DOHH2 (cell line): ENCODE measurements around the gene VPS45.

Experiments
- H3F3A ChIP-seq: fragments of 200-600 bp; sonication (generic), shearing (Covaris generic); 2 replicates; pipeline ENCODE4 v1.6.0; 2016; ENCODE audit warnings: antibody characterized with exemption, mild to moderate bottlenecking; ENCODE audit not compliant: control insufficient read depth, insufficient read depth
- H3K27ac ChIP-seq: fragments of 200-600 bp; sonication (generic); 2 replicates; pipeline ENCODE4 v1.5.1; 2014; ENCODE audit warnings: low read depth, mild to moderate bottlenecking, low read length, moderate library complexity
- H3K27me3 ChIP-seq: fragments of 200-600 bp; sonication (generic); 2 replicates; pipeline ENCODE4 v1.6.1; 2014; ENCODE audit warnings: mild to moderate bottlenecking, low read length, mixed read lengths; ENCODE audit not compliant: control insufficient read depth
- H3K36me3 ChIP-seq: fragments of 200-600 bp; sonication (generic); 2 replicates; pipeline ENCODE4 v1.6.1; 2014; ENCODE audit warnings: mild to moderate bottlenecking, low read length, moderate library complexity, mixed read lengths; ENCODE audit not compliant: control insufficient read depth
- H3K4me1 ChIP-seq: fragments of 200-600 bp; sonication (generic); 2 replicates; pipeline ENCODE4 v1.6.1; 2014; ENCODE audit warnings: mild to moderate bottlenecking, low read length, mixed read lengths; ENCODE audit not compliant: control insufficient read depth
- H3K4me2 ChIP-seq: fragments of 200-600 bp; sonication (generic); 2 replicates; pipeline ENCODE4 v1.6.0; 2014; ENCODE audit warnings: mild to moderate bottlenecking, low read length, moderate library complexity
- H3K4me3 ChIP-seq: fragments of 200-600 bp; sonication (generic); 2 replicates; pipeline ENCODE4 v1.5.1; 2014; ENCODE audit warnings: mild to moderate bottlenecking, low read length, mixed read lengths
- H3K79me2 ChIP-seq: fragments of 200-600 bp; sonication (generic); 2 replicates; pipeline ENCODE4 v1.6.1; 2014; ENCODE audit warnings: mild to moderate bottlenecking, low read length, mixed read lengths; ENCODE audit not compliant: control insufficient read depth
- H3K9me2 ChIP-seq: fragments of 200-600 bp; sonication (generic); replicated peaks from 2 replicates; pipeline ENCODE4 v1.6.1; 2014; ENCODE audit warnings: mild to moderate bottlenecking, low read length, mixed read lengths; ENCODE audit not compliant: control insufficient read depth
- H3K9me3 ChIP-seq: fragments of 200-600 bp; sonication (generic); 2 replicates; pipeline ENCODE4 v1.6.1; 2014; ENCODE audit warnings: antibody characterized with exemption, low read length, mixed read lengths; ENCODE audit not compliant: control insufficient read depth, insufficient read depth
- H4K20me1 ChIP-seq: fragments of 200-600 bp; sonication (generic); 2 replicates; pipeline ENCODE4 v1.6.0; 2014; ENCODE audit warnings: low read depth, mild to moderate bottlenecking, antibody characterized with exemption, low read length, moderate library complexity; ENCODE audit not compliant: control insufficient read depth, insufficient read depth
- CTCF ChIP-seq: fragments of 200-600 bp; sonication (generic); IDR thresholded peaks from one replicate; pipeline ENCODE4 v1.5.1; 2014; ENCODE audit warnings: antibody characterized with exemption, mild to moderate bottlenecking, low read depth, low read length; ENCODE audit not compliant: poor library complexity, severe bottlenecking
- EZH2phosphoT487 ChIP-seq: fragments of 200-600 bp; sonication (generic); IDR thresholded peaks from 2 replicates; pipeline ENCODE4 v1.6.1; 2017; ENCODE audit warnings: borderline replicate concordance, mild to moderate bottlenecking, antibody characterized with exemption, low read length, moderate library complexity, mixed read lengths

The VPS45 gene

GRCh38 chr1:150154143-150154542, 86.6 kb downstream of the VPS45 start:
- Histone ChIP-seq H3K36me3 (peaks cover 87% of the 10 kb centered on the region), H3K27me3 (no peaks in the 10 kb centered on the region), H4K20me1 (no peaks in the 10 kb centered on the region), H3K9me3 (no peaks in the 10 kb centered on the region), H3K4me2 (peak overlapping the region; percentile 8; the same call in 1 of the 2 replicates), H3K4me3 (no peak overlapping the region), H3K27ac (peak overlapping the region; percentile 2; the same call in 1 of the 2 replicates), H3K4me1 (peaks cover 77% of the 10 kb centered on the region), H3F3A (peaks cover 48% of the 10 kb centered on the region), H3K9me2 (no peaks in the 10 kb centered on the region), H3K79me2 (peaks cover 59% of the 10 kb centered on the region)
- no peak for TF ChIP-seq EZH2phosphoT487

GRCh38 chr1:150155413-150156071, 88.0 kb downstream of the VPS45 start:
- H3K9me2 ChIP-seq: no peaks in the 10 kb centered on the region
- H3K27me3 ChIP-seq: no peaks in the 10 kb centered on the region
- H3K4me3 ChIP-seq: no peak overlapping the region
- peaks cover 57% of the 10 kb centered on the region for H3K79me2 ChIP-seq
- peaks cover 90% of the 10 kb centered on the region for H3K4me1 ChIP-seq
- TF ChIP-seq EZH2phosphoT487: no peak
- TF ChIP-seq CTCF: no peak
- H3K27ac ChIP-seq: 0 out of 2 replicates have a peak overlapping the region, but pooled peaks have one; percentile 2
- H3K4me2 ChIP-seq: no peak overlapping the region
- peaks cover 54% of the 10 kb centered on the region for H3F3A ChIP-seq
- no peaks in the 10 kb centered on the region for H4K20me1 ChIP-seq
- peaks cover 94% of the 10 kb centered on the region for H3K36me3 ChIP-seq
- no peaks in the 10 kb centered on the region for H3K9me3 ChIP-seq

GRCh38 chr1:150156868-150157603, 89.5 kb downstream of the VPS45 start:
- Histone ChIP-seq H3K79me2 (peaks cover 42% of the 10 kb centered on the region), H3K4me2 (no peak overlapping the region), H3K9me3 (no peaks in the 10 kb centered on the region), H3K27me3 (no peaks in the 10 kb centered on the region), H3K4me1 (peaks cover 93% of the 10 kb centered on the region), H3K9me2 (no peaks in the 10 kb centered on the region), H4K20me1 (no peaks in the 10 kb centered on the region), H3K36me3 (peaks cover 94% of the 10 kb centered on the region), H3K4me3 (no peak overlapping the region), H3K27ac (peak overlapping the region; percentile 98), H3F3A (peaks cover 55% of the 10 kb centered on the region)
- no peak for TF ChIP-seq EZH2phosphoT487
- TF ChIP-seq CTCF: no peak

GRCh38 chr1:150159550-150159949, 92.0 kb downstream of the VPS45 start:
- Histone ChIP-seq H3K27me3 (no peaks in the 10 kb centered on the region), H3K4me2 (peak overlapping the region; percentile 97), H3K36me3 (peaks cover 70% of the 10 kb centered on the region), H3F3A (peaks cover 57% of the 10 kb centered on the region), H3K9me3 (no peaks in the 10 kb centered on the region), H3K79me2 (peaks cover 19% of the 10 kb centered on the region), H3K9me2 (no peaks in the 10 kb centered on the region), H3K4me1 (peaks cover 96% of the 10 kb centered on the region), H4K20me1 (no peaks in the 10 kb centered on the region), H3K27ac (peak overlapping the region; percentile 98), H3K4me3 (peak overlapping the region; percentile 76)
- no peak for TF ChIP-seq CTCF
- no peak for TF ChIP-seq EZH2phosphoT487
